HG03565 (cell line): ENCODE measurements around the gene CABCOCO1.

Experiments used
- ATAC-seq: cut with Tn5 transposase; IDR thresholded peaks from one replicate; pipeline ENCODE4 v1.9.1; 2021; ENCODE audit warnings: mild to moderate bottlenecking, moderate library complexity; ENCODE audit not compliant: unreplicated experiment

Gene CABCOCO1

GRCh38 chr10:61662794-61663259 is at the start of gene CABCOCO1:
Gene CABCOCO1, plus strand, starts transcription at chr10:61662929. Its CDS starts 44 bp downstream, at chr10:61662973.
- ATAC-seq, result no peak

- ATAC-seq, result no peak
Observed at GRCh38 chr10:61613665-61614064, 49.1 kb upstream of the CABCOCO1 start.

DNA sequence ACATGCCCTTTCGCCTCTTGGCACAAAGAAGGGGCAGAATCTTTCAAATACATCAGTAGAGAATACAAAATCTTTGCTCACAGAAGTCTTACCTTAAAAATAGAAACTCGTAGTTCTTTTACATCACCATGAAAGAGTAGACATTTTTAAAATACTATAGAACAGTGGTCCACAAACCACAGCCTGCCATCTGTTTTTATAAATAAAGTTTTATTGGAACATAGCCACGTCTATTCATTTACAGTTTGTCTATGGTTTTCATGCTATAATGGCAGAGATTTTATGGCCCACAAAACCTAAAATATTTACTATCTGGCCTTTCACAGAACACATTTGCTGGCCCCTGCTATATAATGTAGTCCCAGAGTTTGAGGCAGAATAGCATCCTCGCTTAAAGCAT is 46.1 kb upstream of the CABCOCO1 start:
- no peak for ATAC-seq

DNA sequence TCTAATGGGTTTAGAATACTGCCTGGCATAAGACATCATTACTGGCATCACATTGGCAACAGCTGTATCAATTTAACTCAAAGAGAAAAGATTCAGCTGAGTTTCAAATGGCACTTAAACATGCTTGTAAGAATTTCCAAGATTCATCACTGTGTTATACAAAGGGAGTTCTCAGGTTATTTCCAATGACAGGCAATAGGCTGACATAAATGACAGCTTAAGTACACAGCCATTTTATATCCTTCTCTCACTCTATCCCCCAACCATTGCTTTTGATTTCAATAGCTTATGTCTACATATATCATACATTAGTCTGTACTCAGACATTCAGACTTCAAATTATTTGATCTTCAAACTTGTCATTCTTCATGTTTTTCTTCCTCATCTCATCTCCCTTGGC is 45.5 kb upstream of the CABCOCO1 start:
- no peak for ATAC-seq

DNA sequence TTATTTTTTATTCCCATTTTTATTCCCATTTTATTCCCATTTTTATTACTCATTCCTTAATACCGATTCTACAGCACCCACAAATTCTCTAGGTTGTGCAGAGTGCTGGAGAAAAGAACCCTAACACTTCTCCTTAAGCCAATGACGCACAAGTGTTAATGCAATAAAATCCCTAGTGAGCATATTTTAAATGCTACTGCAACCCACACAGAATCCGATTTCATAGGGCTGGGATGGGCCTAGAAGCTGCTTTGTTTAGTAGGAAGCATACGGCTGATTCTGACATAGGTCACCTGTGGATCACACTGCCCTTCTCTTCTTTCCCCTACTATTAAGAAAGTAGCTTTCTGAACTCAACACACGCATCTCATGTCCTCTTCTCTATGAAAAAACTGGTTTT is 45.1 kb upstream of the CABCOCO1 start:
- ATAC-seq, result no peak

- ATAC-seq, result no peak
Observed at GRCh38 chr10:61618388-61618961, 44.3 kb upstream of the CABCOCO1 start.

DNA sequence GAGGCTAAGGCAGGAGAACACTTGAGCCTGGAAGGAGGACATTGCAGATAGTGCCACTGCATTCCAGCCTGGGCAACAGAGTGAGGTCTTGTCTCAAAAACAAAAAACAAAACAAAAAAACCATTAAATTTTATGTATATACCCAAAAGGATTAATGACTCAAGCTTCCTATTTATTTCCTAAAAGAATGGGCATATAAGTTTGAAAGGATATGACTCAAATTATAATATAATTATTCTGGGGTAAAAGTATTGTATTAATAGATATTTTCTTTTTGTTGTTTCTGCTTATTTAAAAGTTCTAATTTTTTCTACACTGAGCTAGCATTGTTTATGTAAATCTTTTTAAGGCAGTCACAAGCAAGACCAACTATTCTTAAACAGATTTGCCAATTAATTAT is 42.2 kb upstream of the CABCOCO1 start:
- ATAC-seq, result no peak

- ATAC-seq, result no peak
Observed at GRCh38 chr10:61621605-61622051, 41.1 kb upstream of the CABCOCO1 start.

DNA sequence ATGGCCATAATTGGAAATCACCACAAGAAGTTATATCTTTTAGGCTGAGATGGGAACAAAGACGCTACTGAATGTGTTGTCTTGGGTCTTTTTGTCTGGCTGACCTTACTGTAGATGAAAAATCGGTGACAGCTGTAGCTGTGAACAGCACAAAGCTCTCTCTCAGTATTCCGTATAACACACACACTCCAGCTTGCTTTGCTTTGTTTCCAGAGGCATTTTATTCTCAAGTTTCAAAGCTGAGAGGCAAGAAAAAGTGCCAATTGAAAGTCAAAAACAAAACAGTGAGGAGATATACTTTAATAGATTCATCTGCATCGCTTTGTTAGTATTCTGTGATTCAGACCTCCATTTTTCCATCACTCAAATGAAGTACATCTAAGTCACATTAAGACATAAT is 39.6 kb upstream of the CABCOCO1 start:
- no peak for ATAC-seq

DNA sequence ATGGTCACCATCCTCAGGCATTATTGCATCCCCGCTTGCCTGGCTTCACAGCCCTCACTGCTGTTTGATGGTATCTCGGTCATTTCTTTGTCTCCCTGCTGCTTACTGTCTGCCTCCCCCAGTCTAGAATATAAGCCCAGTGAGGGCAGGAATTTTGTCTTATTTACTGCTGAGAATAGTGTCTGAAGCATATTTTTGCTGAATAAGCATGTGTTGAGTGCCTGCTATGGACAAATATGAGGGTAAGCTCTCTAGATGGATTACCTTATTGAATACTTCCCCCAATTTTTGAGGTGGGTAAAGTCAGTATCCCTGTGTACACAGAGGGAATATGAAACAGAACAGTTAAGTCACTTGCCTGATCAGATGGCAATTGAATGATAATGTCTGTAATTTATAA is 36.5 kb upstream of the CABCOCO1 start:
- ATAC-seq, result no peak

DNA sequence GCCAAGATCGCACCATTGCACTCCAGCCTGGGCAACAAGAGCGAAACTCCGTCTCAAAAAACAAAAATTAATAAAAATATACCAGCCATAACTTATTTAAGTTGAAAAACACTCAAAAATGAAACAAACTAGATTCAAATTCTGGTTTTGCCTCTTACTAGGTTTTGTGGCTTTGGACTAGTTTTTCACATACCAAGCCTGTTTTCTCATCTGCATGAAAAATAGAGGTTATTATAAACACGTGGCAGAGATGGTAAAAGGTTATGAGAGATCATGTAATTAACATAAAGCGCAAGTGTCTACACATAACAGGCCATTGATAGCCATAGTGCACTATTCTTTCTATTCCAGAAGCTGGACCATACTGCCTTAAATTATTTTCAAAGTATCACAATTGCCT is 35.5 kb upstream of the CABCOCO1 start:
- ATAC-seq, result no peak

- no peak for ATAC-seq
Observed at GRCh38 chr10:61628151-61628874, 34.4 kb upstream of the CABCOCO1 start.

- no peak for ATAC-seq
Observed at GRCh38 chr10:61628875-61629513, 33.7 kb upstream of the CABCOCO1 start.

DNA sequence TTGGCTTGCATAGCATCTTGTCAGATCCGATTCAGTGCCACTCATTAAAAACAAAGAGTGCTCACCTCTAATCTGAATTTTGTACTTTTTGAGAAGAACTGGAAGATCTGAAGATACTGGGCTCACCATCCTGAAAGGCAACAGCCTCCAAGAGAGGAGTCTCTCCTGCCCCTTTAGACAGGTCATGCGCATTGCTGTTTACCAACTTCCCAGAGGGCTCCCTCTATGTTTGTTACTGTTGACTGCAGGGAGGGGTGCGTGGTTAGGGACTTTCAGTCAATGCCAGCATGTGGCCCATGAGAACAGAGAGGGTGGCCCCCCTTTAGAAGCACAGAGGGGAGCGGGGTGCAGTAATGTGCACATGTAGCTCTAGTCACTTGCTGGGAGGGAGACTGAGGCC is 33.2 kb upstream of the CABCOCO1 start:
- ATAC-seq, result no peak

- no peak for ATAC-seq
Observed at GRCh38 chr10:61632057-61632670, 30.6 kb upstream of the CABCOCO1 start.

GRCh38 chr10:61633665-61634064 is 29.1 kb upstream of the CABCOCO1 start:
- ATAC-seq, result no peak

DNA sequence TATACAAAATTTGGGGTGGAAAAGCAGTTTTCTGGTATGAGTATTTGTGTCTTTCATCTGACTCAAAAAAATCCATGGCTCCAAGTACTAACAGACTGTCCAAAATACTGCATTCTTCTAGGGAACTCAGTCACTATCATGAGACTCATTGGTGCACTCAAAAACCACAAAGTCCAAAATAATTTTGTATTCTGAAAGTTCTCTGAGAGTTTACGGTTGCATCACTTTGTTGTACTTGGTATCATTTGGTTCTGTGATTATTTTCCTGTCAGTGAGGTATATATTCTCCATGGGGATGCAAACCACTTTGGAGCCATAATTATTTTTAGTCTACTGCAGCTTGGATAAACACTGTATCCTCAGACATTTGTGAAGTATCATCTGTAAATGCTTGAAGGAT is 28.0 kb upstream of the CABCOCO1 start:
- no peak for ATAC-seq

DNA sequence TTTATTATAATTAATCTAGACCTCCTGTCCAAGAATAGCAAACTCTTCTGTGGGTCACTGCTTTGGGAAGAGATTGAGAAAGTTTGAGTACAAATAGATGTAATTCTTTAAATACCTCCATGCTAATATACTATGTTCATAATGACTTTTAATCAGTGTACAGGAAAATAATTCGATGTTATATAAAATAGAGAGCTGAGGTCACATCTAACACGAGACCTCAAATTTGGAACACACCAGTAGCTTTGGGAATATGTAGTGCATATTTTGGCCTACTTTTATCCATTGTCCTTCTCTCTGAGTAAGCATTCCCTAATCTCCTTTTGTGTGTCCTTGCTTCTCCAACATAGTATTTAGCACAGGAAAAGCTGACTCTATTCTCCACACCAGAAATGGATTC is 27.3 kb upstream of the CABCOCO1 start:
- ATAC-seq, result no peak

- ATAC-seq, result no peak
Observed at GRCh38 chr10:61635932-61636331, 26.8 kb upstream of the CABCOCO1 start.

GRCh38 chr10:61639952-61640351 is 22.8 kb upstream of the CABCOCO1 start:
- ATAC-seq, result no peak

DNA sequence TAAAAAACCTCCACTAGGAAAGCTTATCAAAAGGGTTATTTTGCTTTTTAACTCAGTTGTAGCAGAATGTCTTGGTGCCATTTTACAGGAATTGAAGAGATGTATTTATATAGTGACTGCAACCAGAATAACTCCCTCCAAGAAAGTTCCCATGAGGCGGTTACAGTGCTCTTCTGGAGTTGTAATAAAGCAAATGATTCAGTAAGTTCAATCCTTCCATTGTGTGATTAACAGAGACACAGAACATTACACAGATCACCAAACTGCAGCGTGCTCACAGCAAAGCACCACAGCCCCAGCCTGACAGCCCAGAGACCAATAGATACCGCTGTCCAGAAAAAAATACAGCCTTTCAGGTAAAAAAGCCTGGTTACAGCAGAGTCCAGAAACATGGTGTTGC is 21.9 kb upstream of the CABCOCO1 start:
- ATAC-seq, result no peak

DNA sequence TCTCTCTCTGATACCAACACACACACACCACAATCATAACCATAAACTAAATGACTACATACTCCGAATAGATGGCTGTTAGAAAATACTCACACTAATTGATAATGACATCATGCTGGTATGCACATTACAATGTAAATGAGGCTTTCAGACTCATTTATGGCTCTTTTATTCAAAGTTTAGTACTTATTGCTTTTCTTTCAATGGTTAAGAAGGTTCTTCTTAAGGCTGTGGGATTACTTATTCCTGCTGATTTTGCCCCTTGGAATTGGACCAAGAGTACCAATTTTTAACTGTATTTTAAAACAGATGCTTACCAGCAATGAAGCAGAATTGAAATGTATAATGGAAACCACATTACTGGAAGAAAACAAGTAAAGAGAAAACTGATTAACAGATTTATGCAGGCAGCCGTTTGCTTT is 20.6 kb upstream of the CABCOCO1 start:
- ATAC-seq, result no peak
